ENCODE results near the gene TTLL4. TPM values are rescaled to one million over a fixed set of nuclear protein-coding genes. Genes with fewer than 3 reads are reported as not detected.

TTLL4 gene
- total and polyA plus RNA-seq, 2 of the 8 experiments (the other 6 are each of a cell fraction or from before 2014, with no cell fraction given) = 71.1 to 105 TPM

GRCh38 chr2:218782528-218782844 lies 71.9 kb downstream of the TTLL4 start:
- Histone ChIP-seq H3K9me3 (ENCODE audit: insufficient read depth in 2 of 2, low read depth in 1 of 2, low read length in 1 of 2) (no peaks in the 10 kb centered on the region), H2BK12ac (ENCODE audit: low read depth, low read length) (no peak overlapping the region), H2BK15ac (ENCODE audit: low read length) (no peak overlapping the region), H3K23ac (ENCODE audit: insufficient read length) (no peak overlapping the region), H3K79me1 (ENCODE audit: low read depth, low read length) (no peaks in the 10 kb centered on the region), H3K27me3 (replicated peaks in 1 of 4; ENCODE audit: control insufficient read depth in 3 of 4, extremely low read depth in 1 of 4, insufficient read depth in 3 of 4, low read length in 3 of 4) (peaks cover 4 to 33% (median 25%) of the 10 kb centered on the region in 4 experiments), H2BK120ac (replicated peaks; ENCODE audit: low read depth, low read length) (no peak overlapping the region), H3K56ac (replicated peaks; ENCODE audit: insufficient read length, low read depth, low read length) (no peak overlapping the region), H2BK20ac (ENCODE audit: low read length) (no peak overlapping the region), H2AFZ (ENCODE audit: low read length) (peak overlapping the region; percentile 22; the same call in 1 of the 2 replicates), H3K4ac (replicated peaks; ENCODE audit: insufficient read length, low read depth, low read length) (no peak overlapping the region), H3K14ac (ENCODE audit: insufficient read length) (no peak overlapping the region), H3K4me3 (ENCODE audit: extremely low read depth in 1 of 4, insufficient read depth in 2 of 4, low read depth in 3 of 4, low read length in 4 of 4) (peak overlapping the region; percentile 58 to 79 (median 68)), H3K27ac (ENCODE audit: low read depth, low read length) (no peak overlapping the region), H3K79me2 (ENCODE audit: control insufficient read depth in 1 of 2, insufficient read depth in 2 of 2, low read length in 2 of 2) (no peaks in the 10 kb centered on the region), H2AK5ac (ENCODE audit: low read depth, low read length) (no peak overlapping the region), H3K4me1 (replicated peaks in 1 of 4; ENCODE audit: control insufficient read depth in 3 of 4, insufficient read depth in 4 of 4, low read length in 3 of 4) (peaks cover 0 to 2% (median under 1%) of the 10 kb centered on the region in 4 experiments; a peak in 1 of 7 replicates), H3K4me2 (ENCODE audit: insufficient read depth in 1 of 2, low read depth in 2 of 2, low read length in 2 of 2) (peak overlapping the region; percentile 84 to 97), H4K8ac (ENCODE audit: extremely low read depth, insufficient read depth, low read length) (peak overlapping the region; percentile 80; the same call in 1 of the 2 replicates), H3K36me3 (ENCODE audit: control insufficient read depth in 2 of 4, insufficient read depth in 4 of 4, low read length in 3 of 4) (no peaks in the 10 kb centered on the region), H3K18ac (ENCODE audit: extremely low read depth, low read length) (no peak overlapping the region), H3K9ac (replicated peaks in 1 of 4; ENCODE audit: extremely low read depth in 1 of 4, low read depth in 3 of 4, low read length in 3 of 4) (peak overlapping the region in 3 of 4 experiments; percentile 38 to 46 (median 42); a peak in 2 of 7 replicates), H2BK5ac (ENCODE audit: low read depth, low read length) (no peak overlapping the region), H3K23me2 (ENCODE audit: low read depth, low read length) (peaks cover 8% of the 10 kb centered on the region), H4K5ac (ENCODE audit: insufficient read length, low read depth, low read length) (no peak overlapping the region), H4K20me1 (replicated peaks in 1 of 2; ENCODE audit: control insufficient read depth in 1 of 2, insufficient read depth in 2 of 2, low read length in 2 of 2) (peaks cover 0 to 3% of the 10 kb centered on the region in 2 experiments), H4K91ac (replicated peaks; ENCODE audit: insufficient read length, low read length) (no peak overlapping the region)
- CTCF ChIA-PET (ENCODE audit: partially characterized antibody) = interaction anchor here (0.9 to 2.2 kb wide), 6 partner anchors 10 to 328 kb away, joined by 3 to 9 read pairs (median 4); no protein-coding TSS in a partner anchor
- 18% methylated on average over 6 of the region's 6 CpGs; no CpG with 5 or more reads in 1 of the 2 experiments for WGBS, 2 experiments (ENCODE audit: extremely low coverage in 1 of 2, insufficient coverage in 1 of 2, insufficient read length in 1 of 2, insufficient replicate concordance in 2 of 2, low coverage in 1 of 2, low lambda C conversion rate in 2 of 2, missing lambda C conversion rate in 1 of 2)
- peak; percentile 24; the same call in 1 of the 2 replicates for TF ChIP-seq SUZ12 (IDR thresholded peaks at IDR 0.05; ENCODE audit: low read length)
- peak; percentile 16 for TF ChIP-seq EZH2 (IDR thresholded peaks at IDR 0.05; ENCODE audit: low read depth, low read length, severe bottlenecking)
- TF ChIP-seq SIX5 (IDR thresholded peaks at IDR 0.05; ENCODE audit: low read depth, low read length) = no peak
- DNase-seq (ENCODE audit: low read depth in 1 of 2, low spot score in 2 of 2) = no peak
- POLR2A ChIA-PET (ENCODE audit: partially characterized antibody) = interaction anchor here (1.6 to 3.5 kb wide), 2 partner anchors 14 to 39 kb away, joined by 5 to 10 read pairs; no protein-coding TSS in a partner anchor
- FAIRE-seq = no peak

Measured in H1 (cell line).